ENCODE results near the gene PLCG2. TPM values are rescaled to one million over a fixed set of nuclear protein-coding genes. Genes with fewer than 3 reads are reported as not detected.
A peak's percentile ranks its signal among the peaks of the same experiment; 100 is the strongest.
"Not testable (repeated sequence)": the region's sequence is repeated elsewhere in the genome, so short reads cannot be mapped to it uniquely, and the experiment has no call there.

The PLCG2 gene
- polyA plus RNA-seq, 1 donor from 2014 or later = 123 TPM

DNA sequence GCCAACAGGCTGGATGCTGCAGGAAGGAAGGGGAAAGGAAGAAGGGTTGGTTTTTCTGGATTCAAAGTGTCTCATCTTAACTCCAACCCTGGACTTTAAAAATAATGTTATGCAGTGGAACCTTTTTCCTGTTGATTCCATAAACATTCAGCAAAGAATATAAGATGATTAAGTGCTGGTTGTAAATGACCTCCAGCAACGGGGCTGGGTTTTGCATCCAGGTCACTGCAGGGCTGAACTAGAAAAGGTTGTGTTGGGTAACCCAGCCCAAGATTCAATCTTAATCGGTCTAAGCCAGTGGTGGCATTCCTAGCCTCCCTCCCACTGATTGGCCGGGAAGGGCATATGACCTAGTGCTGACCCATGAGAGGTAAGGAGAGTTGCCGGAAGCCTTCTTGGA, 34.2 kb upstream of the PLCG2 start:
- H3K4me3 Mint-ChIP-seq = peak overlapping the region in 2 of 4 donors; percentile 33 to 75
- H3K27ac Mint-ChIP-seq = peak overlapping the region in 2 of 3 donors; percentile 57 to 89
- no peaks in the 10 kb centered on the region for H3K27me3 Mint-ChIP-seq
- H3K4me1 Mint-ChIP-seq = peaks cover 33 to 42% (median 40%) of the 10 kb centered on the region in 3 donors
- no peaks in the 10 kb centered on the region for H3K9me3 Mint-ChIP-seq
- H3K36me3 Mint-ChIP-seq = peaks cover 2% of the 10 kb centered on the region

DNA sequence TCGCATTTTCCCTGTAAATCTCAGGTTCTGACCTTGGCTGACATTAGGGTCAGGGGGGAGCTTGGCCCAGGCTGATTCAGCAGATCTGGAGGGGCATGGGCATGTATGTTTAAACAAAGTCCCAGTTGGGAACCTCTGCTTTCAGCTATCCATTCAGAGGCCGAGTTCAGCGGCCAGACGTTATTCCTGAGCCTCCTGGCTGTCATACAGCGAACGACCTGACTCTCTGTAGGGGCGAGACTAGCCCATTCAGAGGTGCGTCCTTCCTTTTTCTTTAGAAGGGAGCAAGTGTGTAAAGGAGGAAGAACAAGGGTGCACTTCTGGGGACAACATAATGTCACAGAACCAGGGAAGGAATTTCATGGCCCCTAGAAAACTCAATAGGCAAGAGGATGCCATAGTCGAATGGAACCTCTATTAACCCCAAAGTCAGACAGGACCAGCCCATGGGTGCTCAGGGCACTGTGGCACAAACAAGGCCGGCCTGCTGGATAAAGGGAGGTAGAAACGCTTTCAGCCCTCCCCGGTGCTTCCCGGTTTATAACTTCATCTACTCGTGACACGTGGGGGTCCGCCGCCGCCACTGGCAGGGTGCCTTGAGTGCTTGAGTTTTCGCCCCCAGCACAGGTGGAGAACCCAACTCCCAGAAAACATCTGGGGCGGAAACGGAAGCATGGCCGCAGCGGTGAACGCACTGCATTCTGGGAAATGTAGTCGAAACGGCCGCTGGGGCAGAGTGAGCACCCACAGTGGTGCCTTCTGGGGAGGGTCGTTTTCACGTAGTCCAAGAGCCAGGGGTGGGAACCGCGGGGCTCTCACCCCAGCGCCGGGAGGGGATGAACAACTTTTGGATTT, 33.2 kb upstream of the PLCG2 start:
- no peaks in the 10 kb centered on the region for H3K27me3 Mint-ChIP-seq
- peak overlapping the region; percentile 75 to 91 (median 88) for H3K4me3 Mint-ChIP-seq
- peak overlapping the region; percentile 57 to 95 (median 89) for H3K27ac Mint-ChIP-seq
- H3K9me3 Mint-ChIP-seq = no peaks in the 10 kb centered on the region
- H3K36me3 Mint-ChIP-seq = peaks cover 2% of the 10 kb centered on the region
- peaks cover 34 to 39% (median 38%) of the 10 kb centered on the region in 3 donors for H3K4me1 Mint-ChIP-seq

DNA sequence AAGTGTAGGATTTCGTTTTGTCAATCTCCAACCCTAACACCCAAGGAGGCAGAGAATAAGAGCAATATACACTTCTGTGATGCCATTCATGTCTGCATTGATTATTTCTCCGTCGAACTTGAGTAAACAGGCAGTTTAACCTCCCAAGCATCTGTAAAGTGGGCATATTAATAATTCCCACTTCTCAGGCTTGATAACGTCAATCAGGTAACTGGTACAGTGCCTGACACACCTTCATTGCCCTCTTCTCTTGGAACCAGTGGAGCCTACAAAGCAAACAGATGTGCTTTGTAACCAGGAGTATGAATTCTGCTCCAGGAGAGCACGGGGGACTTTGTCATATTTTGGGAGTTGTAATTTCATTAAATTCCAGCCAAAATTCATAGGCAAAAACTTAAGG, 32.5 kb upstream of the PLCG2 start:
- Mint-ChIP-seq H3K9me3 (no peaks in the 10 kb centered on the region), H3K4me1 (peaks cover 35 to 39% (median 39%) of the 10 kb centered on the region in 3 donors), H3K36me3 (peaks cover 2% of the 10 kb centered on the region), H3K27me3 (no peaks in the 10 kb centered on the region), H3K4me3 (peak overlapping the region; percentile 75 to 91 (median 88)), H3K27ac (peak overlapping the region; percentile 38 to 95 (median 89))

DNA sequence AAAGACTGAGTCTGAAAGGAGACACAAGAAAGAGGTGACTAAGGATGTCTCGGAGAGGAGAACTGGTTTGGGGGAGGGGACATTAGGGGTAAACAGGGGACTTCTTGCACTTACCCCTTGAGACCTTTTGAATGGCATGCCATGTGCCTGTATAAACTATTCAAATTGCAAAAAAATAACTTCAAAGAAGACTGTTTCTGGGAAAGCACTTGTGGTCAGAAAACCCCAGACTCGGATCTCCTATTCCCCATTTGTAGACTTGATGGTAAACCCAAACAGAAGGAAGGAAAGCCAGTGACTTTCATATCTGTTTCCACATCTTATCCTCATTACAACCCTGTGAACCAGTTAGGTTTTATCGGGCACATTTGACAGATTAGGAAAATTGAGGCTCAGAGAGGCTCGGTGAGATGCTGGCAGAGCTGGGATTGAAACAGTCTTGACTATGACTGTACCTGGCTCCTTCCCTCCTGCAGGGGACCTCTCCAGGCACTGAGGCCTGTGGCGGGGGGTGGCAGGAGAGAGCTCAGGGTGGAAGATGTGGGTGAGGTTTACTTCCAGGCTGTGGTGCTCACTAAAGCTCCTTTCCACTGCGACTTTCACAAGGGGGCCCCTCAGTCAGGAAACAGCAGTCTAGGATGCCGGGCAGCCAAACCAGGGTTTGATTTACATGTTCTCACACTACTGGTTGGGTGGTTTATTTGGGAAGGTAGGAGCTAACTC, 30.5 kb upstream of the PLCG2 start:
- Mint-ChIP-seq H3K27ac (peak overlapping the region; percentile 67 to 81 (median 80)), H3K27me3 (no peaks in the 10 kb centered on the region), H3K4me3 (peak overlapping the region; percentile 11 to 81 (median 42)), H3K4me1 (peaks cover 45 to 48% (median 48%) of the 10 kb centered on the region in 3 donors), H3K36me3 (no peaks in the 10 kb centered on the region), H3K9me3 (no peaks in the 10 kb centered on the region)

DNA sequence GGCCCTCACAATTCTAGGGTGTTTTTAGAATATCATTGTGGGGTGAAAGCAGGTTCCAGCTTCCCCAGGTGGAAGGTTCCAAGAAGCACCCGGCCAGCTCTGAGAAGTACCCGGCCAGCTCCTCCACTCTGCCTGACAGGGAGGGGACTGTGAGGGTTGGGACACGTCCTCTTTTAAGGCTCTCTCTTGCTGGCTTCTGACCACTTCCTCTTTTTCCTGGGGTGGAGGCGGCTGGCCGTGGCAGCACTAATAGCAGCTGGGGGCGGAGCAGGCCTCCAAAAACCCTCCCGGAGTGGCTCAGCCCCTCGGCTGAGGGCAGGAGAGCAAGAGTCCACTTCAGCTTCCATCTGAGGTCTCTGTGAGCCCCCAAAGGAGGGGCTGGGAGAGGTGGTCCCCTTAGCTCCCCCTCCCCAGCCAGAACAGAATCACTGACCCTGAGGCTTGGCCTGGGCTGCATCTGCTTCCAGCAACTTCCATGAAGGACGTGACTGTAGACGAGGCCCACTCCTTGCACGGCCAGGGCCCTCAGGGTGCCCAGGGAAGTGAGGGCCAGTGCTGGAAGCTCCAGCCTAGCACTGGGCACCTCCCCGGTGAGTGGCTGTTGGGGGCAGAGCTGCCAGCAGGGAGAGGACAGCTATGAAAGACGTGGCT, 26.7 kb upstream of the PLCG2 start:
- Mint-ChIP-seq H3K36me3 (peaks cover 2% of the 10 kb centered on the region), H3K27me3 (no peaks in the 10 kb centered on the region), H3K9me3 (no peaks in the 10 kb centered on the region), H3K27ac (peak overlapping the region; percentile 64 to 88 (median 81)), H3K4me3 (peak overlapping the region; percentile 39 to 90 (median 68)), H3K4me1 (peaks cover 40 to 42% (median 41%) of the 10 kb centered on the region in 3 donors)

DNA sequence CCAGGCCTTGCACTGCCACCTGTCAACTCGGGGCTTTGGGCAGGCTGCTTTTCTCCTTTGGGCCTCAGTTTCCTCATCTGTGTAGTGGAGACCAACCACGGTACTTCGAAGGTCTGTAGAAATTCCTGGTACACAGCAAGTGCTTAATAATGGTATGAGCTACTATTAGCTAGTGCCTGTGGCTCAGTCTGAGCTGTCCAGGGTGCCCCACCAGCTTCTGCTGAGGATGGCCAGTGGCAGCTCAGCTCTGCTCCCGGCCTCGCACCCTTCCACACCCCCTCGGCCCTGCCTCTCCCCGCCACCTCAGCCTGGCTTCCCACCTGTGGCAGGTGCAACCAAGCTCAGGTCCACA, 26.2 kb upstream of the PLCG2 start:
- Mint-ChIP-seq H3K27me3 (no peaks in the 10 kb centered on the region), H3K27ac (peak overlapping the region; percentile 64 to 88 (median 81)), H3K4me1 (peaks cover 39 to 42% (median 40%) of the 10 kb centered on the region in 3 donors)

DNA sequence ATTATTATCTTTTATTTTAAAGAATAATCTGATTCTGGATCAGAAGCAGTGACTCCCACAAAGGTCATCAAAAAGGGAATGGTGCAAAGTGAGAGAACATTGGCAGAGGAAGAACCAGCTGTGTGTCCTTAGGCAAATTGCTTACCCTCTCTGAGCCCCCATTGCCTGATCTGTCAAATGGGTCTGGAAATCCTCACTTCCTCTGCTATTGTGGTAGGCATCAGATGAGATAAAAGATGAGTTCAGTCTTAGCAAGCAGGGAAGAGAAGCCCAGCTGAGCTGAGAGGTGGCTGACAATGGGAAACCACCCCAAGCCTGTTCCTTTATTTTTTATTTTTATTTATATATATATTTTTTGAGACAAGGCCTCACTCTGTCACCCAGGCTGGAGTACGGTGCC, 24.2 kb upstream of the PLCG2 start:
- Mint-ChIP-seq H3K4me1 (peaks cover 28 to 36% (median 33%) of the 10 kb centered on the region in 3 donors), H3K27ac (no peak overlapping the region), H3K36me3 (peaks cover 5% of the 10 kb centered on the region), H3K27me3 (no peaks in the 10 kb centered on the region), H3K9me3 (no peaks in the 10 kb centered on the region), H3K4me3 (no peak overlapping the region)

More for the DNA sequence above, 26.2 kb upstream of the PLCG2 start:
- Mint-ChIP-seq H3K36me3 (peaks cover 2% of the 10 kb centered on the region), H3K9me3 (no peaks in the 10 kb centered on the region), H3K4me3 (peak overlapping the region; percentile 31 to 90 (median 68))

DNA sequence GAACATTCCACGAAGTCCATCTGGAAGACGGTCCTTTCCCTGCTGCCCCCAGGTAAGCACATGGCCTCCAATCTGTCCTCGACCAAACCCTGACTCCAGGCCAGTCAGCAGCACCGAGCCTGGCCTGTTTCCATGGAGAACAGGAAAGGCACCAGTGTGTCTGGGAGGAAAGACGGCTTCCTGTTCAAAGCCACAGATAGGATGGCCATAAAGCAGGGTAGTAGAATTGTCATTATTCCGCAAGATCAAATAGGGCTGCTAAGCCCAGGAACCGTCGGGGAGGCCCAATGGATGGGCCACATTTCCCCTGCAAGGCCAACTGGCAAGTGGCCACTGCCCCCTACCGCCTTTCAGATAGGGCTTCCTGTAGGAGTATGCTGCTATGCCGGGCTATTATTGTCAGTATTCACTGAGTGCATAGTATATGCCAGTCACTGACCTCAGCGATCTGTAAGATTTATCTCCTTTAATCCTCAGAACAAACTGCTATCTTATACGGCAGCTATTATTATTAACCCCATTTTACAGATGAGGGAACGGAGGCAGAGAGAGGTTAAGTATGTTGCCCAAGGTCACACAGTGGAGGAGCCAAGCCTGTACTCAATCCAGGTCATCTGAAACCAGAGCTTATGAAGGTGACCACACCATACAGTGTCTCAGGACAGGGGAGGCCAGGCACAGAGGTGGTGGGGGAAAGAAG, 23.0 kb upstream of the PLCG2 start:
- Mint-ChIP-seq H3K4me3 (no peak overlapping the region), H3K27ac (peak overlapping the region in 2 of 3 donors; percentile 23 to 83), H3K27me3 (no peaks in the 10 kb centered on the region), H3K9me3 (no peaks in the 10 kb centered on the region), H3K36me3 (peaks cover 5% of the 10 kb centered on the region), H3K4me1 (peaks cover 21 to 30% (median 29%) of the 10 kb centered on the region in 3 donors)

DNA sequence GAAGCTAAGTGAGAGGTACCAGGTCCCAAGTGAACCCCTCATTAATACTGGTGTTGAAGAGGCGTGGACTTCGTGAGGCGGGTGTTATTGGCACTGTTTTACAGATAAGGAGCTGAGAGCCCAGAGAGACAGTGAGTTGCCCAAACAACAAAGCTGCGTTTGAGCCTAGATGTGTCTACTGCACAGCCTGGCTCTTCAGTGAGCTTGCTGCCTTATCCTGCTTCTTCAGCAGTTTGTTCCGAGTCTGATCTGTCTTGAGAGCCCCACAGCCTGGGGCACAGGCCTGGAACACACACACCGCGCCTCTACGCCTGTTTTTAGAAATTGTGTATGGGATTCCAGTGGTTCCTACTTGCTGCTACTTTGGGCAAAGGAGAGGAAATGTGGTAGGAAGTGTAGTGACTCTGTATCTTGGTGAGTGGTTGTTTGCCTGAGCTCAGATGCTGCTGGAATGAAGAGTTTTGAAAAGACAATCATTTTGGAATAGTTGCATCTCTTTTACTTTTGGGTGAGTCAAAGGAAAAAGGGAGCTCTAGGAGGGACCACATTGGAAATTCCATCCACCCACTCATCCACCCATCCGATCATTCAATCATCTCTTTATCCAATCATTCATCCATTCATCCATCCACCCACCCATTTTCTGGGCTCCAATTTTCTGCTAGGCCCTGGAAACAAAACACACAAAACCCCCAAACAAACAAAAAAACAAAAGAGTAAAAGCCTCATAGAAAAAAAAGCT, 22.3 kb upstream of the PLCG2 start:
- no peaks in the 10 kb centered on the region for H3K27me3 Mint-ChIP-seq
- peaks cover 16 to 23% (median 22%) of the 10 kb centered on the region in 3 donors for H3K4me1 Mint-ChIP-seq
- no peak overlapping the region for H3K4me3 Mint-ChIP-seq
- peaks cover 5% of the 10 kb centered on the region for H3K36me3 Mint-ChIP-seq
- H3K9me3 Mint-ChIP-seq = no peaks in the 10 kb centered on the region
- H3K27ac Mint-ChIP-seq = peak overlapping the region in 2 of 3 donors; percentile 23 to 83

DNA sequence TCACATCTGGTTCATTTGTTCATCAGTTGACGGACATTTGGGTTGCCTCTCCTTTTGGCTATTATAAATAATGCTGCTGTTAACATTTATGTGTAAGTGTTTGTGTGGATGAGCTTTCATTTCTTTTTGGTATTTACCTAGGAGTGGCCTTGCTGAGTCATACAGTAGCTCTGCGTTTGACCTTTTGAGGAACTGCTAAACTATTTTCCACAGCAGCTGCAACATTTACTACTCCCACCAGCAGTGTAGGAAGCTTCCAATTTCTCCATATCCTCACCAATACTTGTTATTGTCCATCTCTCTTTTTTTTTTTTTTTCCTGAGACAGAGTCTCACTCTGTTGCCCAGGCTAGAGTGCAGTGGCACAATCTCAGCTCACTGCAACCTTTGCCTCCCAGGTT, 20.7 kb upstream of the PLCG2 start:
- Mint-ChIP-seq H3K4me1 (peaks cover 6 to 14% (median 12%) of the 10 kb centered on the region in 3 donors), H3K36me3 (peaks cover 7% of the 10 kb centered on the region), H3K27ac (peak overlapping the region in 1 of 3 donors; percentile 53), H3K27me3 (no peaks in the 10 kb centered on the region), H3K9me3 (no peaks in the 10 kb centered on the region), H3K4me3 (peak overlapping the region in 2 of 4 donors; percentile 28 to 54)

DNA sequence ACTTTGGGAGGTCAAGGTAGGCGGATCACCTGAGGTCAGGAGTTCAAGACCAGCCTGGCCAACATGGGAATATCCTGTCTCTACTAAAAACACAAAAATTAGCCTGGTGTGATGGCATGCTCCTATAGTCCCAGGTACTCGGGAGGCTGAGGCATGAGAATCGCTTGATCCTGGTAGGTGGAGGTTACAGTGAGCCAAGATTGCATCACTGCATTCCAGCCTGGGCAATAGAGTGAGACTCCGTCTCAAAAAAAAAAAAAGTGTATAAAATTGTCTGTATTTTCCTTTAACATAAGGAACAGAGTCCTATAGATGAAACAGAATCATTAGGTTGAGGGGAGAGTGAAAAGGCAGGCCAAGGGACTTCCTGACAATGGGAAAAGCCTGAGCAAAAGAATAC, 16.8 kb upstream of the PLCG2 start:
- Mint-ChIP-seq H3K36me3 (peaks cover 12% of the 10 kb centered on the region), H3K4me1 (peaks cover 6 to 16% (median 15%) of the 10 kb centered on the region in 3 donors)
- not testable (repeated sequence) for H3K9me3 Mint-ChIP-seq, H3K27me3 Mint-ChIP-seq, H3K4me3 Mint-ChIP-seq, H3K27ac Mint-ChIP-seq

DNA sequence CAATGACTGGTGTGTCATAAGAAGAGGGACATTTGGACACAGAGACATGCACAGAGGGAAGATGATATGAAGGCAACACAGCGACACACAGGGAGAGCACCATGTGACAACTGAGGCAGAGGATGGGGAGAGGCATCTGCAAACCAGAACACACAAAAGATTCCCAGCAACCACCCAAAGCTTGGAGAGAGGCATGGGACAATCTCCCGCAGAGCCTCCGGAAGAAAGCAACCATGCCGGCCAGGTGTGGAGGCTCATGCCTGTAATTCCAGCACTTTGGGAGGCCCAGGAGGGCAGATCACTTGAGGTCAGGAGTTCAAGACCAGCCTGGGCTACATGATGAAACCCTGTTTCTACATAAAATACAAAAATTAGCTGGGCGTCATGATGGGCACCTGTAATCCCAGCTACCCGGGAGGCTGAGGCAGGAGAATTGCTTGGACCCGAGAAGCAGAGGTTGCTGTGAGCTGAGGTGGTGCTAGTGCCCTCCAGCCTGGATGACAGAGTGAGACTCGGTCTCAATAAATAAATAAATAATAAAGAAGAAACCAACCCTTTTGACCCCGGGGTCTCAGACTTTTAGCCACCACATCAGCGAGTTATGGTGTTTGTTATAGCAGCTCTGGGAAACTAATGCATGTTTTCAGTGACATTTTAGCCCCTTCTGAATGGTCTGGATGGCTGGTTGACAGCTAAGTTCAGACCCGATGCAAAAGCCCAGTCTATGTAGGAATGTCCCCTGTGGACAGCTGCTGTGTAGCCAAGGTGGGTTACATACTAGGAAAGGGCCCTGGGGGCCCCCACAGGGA, 13.8 kb upstream of the PLCG2 start:
- no peak overlapping the region for H3K4me3 Mint-ChIP-seq
- H3K27me3 Mint-ChIP-seq = no peaks in the 10 kb centered on the region
- peaks cover 8% of the 10 kb centered on the region for H3K36me3 Mint-ChIP-seq
- H3K27ac Mint-ChIP-seq = no peak overlapping the region
- H3K4me1 Mint-ChIP-seq = peaks cover 12 to 16% (median 14%) of the 10 kb centered on the region in 3 donors
- H3K9me3 Mint-ChIP-seq = no peaks in the 10 kb centered on the region

DNA sequence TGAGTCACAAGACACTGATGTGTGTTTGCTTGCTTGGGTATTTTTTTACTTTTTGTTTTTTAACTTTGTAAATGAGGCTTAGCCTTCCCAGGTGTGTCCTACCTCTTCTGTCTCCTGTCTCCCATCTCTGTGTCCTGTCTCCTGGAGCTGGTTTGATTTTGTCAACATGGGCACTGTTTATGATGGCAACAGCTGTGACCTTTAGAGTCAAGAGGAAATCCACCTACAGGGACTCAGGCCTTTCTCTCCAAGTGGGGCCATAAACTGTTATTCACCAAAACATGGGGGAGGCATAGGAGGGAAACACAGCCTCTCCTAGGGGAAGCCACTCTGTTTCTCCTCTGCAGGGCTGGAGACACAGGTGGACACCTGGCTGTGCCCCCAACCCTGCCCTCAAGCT, 13.1 kb upstream of the PLCG2 start:
- H3K4me1 Mint-ChIP-seq = peaks cover 14 to 20% (median 15%) of the 10 kb centered on the region in 3 donors
- no peaks in the 10 kb centered on the region for H3K27me3 Mint-ChIP-seq
- peaks cover 8% of the 10 kb centered on the region for H3K36me3 Mint-ChIP-seq
- H3K4me3 Mint-ChIP-seq = no peak overlapping the region
- no peaks in the 10 kb centered on the region for H3K9me3 Mint-ChIP-seq
- H3K27ac Mint-ChIP-seq = peak overlapping the region in 1 of 3 donors; percentile 39
